BLaER1 treated with 17β-estradiol and CSF1 and Interleukin-3, amounts not matched to agents 10 nM and 100 nM (cell line): ENCODE measurements around the gene SCD.
A peak's percentile ranks its signal among the peaks of the same experiment; 100 is the strongest.

Experiments used
- H3K27ac ChIP-seq, 11 experiments: shearing (Covaris generic); formaldehyde crosslinking; 2 replicates each; pipeline ENCODE4 v1.8.1; 2022
- H3K27me3 ChIP-seq, 11 experiments: shearing (Covaris generic); formaldehyde crosslinking; 2 replicates each; pipeline ENCODE4 v1.8.1; 2022
- H3K36me3 ChIP-seq, 11 experiments: shearing (Covaris generic); formaldehyde crosslinking; 2 replicates each; pipeline ENCODE4 v1.8.1; 2022
- H3K4me1 ChIP-seq, 10 experiments: shearing (Covaris generic); formaldehyde crosslinking; 2 replicates each; pipeline ENCODE4 v1.8.1; 2022
- H3K4me2 ChIP-seq, 11 experiments: shearing (Covaris generic); formaldehyde crosslinking; 2 replicates each; pipeline ENCODE4 v1.8.1; 2022
- H3K4me3 ChIP-seq, 10 experiments: shearing (Covaris generic); formaldehyde crosslinking; 2 replicates each; pipeline ENCODE4 v1.8.1; 2022
- H3K9ac ChIP-seq, 11 experiments: shearing (Covaris generic); formaldehyde crosslinking; 2 replicates each; pipeline ENCODE4 v1.8.1; 2022
- H3K9me3 ChIP-seq, 11 experiments: shearing (Covaris generic); formaldehyde crosslinking; replicated peaks in 1 of 11; 2 replicates each; pipeline ENCODE4 v1.8.1; 2022
- H4K20me1 ChIP-seq, 11 experiments: shearing (Covaris generic); formaldehyde crosslinking; 2 replicates each; pipeline ENCODE4 v1.8.1; 2022
- Cebpa-rat ChIP-seq, 11 experiments: shearing (Covaris generic); IDR thresholded peaks; 2 replicates each; pipeline ENCODE4 v1.8.1; 2022

Gene SCD

GRCh38 chr10:100356067-100357017 lies 9.3 kb downstream of the SCD start:
- no peak for TF ChIP-seq Cebpa-rat (IDR thresholded peaks at IDR 0.05)

GRCh38 chr10:100357059-100357858 lies 10.2 kb downstream of the SCD start:
- H3K36me3 ChIP-seq = peaks cover 95 to 100% (median 98%) of the 10 kb centered on the region in 11 experiments
- peaks cover 0 to 100% (median 57%) of the 10 kb centered on the region in 11 experiments; a peak in 19 of 22 replicates for H4K20me1 ChIP-seq
- H3K4me1 ChIP-seq = peaks cover 0 to 11% (median under 1%) of the 10 kb centered on the region in 10 experiments; a peak in 5 of 20 replicates
- H3K4me3 ChIP-seq = no peak overlapping the region
- 0 out of 22 replicates have a peak overlapping the region, but pooled peaks of 1 of the 11 experiments have one; percentile 12 for H3K9ac ChIP-seq
- TF ChIP-seq Cebpa-rat (IDR thresholded peaks at IDR 0.05) = no peak
- H3K9me3 ChIP-seq = no peaks in the 10 kb centered on the region
- no peak overlapping the region for H3K4me2 ChIP-seq
- H3K27me3 ChIP-seq = no peaks in the 10 kb centered on the region
- no peak overlapping the region for H3K27ac ChIP-seq

More at GRCh38 chr10:100356067-100357017, 9.3 kb downstream of the SCD start:
- Histone ChIP-seq H3K9ac (no peak overlapping the region), H4K20me1 (peaks cover 1 to 100% (median 67%) of the 10 kb centered on the region in 11 experiments; a peak in 20 of 22 replicates), H3K36me3 (peaks cover 97 to 100% (median 98%) of the 10 kb centered on the region in 11 experiments), H3K9me3 (no peaks in the 10 kb centered on the region), H3K27ac (no peak overlapping the region), H3K4me3 (no peak overlapping the region), H3K4me1 (peaks cover 0 to 16% (median 6%) of the 10 kb centered on the region in 10 experiments; a peak in 17 of 20 replicates), H3K27me3 (no peaks in the 10 kb centered on the region), H3K4me2 (no peak overlapping the region)

- no peak for TF ChIP-seq Cebpa-rat (IDR thresholded peaks at IDR 0.05)
- peaks cover 79 to 100% (median 98%) of the 10 kb centered on the region in 11 experiments for H3K36me3 ChIP-seq
- no peak overlapping the region for H3K4me2 ChIP-seq
- H3K27ac ChIP-seq = no peak overlapping the region
- H3K4me1 ChIP-seq = peaks cover 0 to 27% (median 0%) of the 10 kb centered on the region in 10 experiments; a peak in 3 of 20 replicates
- peaks cover 0 to 100% (median 60%) of the 10 kb centered on the region in 11 experiments; a peak in 17 of 22 replicates for H4K20me1 ChIP-seq
- no peaks in the 10 kb centered on the region for H3K27me3 ChIP-seq
- H3K4me3 ChIP-seq = no peak overlapping the region
- no peaks in the 10 kb centered on the region for H3K9me3 ChIP-seq
- H3K9ac ChIP-seq = no peak overlapping the region
These were observed 12.0 kb downstream of the SCD start for GRCh38 chr10:100359030-100359432.

- peaks cover 0 to 33% (median 1%) of the 10 kb centered on the region in 10 experiments; a peak in 9 of 20 replicates for H3K4me1 ChIP-seq
- TF ChIP-seq Cebpa-rat (IDR thresholded peaks at IDR 0.05) = no peak
- H3K4me2 ChIP-seq = no peak overlapping the region
- no peaks in the 10 kb centered on the region for H3K27me3 ChIP-seq
- H4K20me1 ChIP-seq = peaks cover 0 to 100% (median 58%) of the 10 kb centered on the region in 11 experiments; a peak in 17 of 22 replicates
- H3K36me3 ChIP-seq = peaks cover 73 to 100% (median 96%) of the 10 kb centered on the region in 11 experiments
- H3K9me3 ChIP-seq = no peaks in the 10 kb centered on the region
- no peak overlapping the region for H3K4me3 ChIP-seq
- no peak overlapping the region for H3K9ac ChIP-seq
- H3K27ac ChIP-seq = no peak overlapping the region
These were observed 12.6 kb downstream of the SCD start for GRCh38 chr10:100359529-100360150.

- H3K27ac ChIP-seq = no peak overlapping the region
- H4K20me1 ChIP-seq = peaks cover 0 to 97% (median 54%) of the 10 kb centered on the region in 11 experiments; a peak in 17 of 22 replicates
- H3K4me3 ChIP-seq = no peak overlapping the region
- no peaks in the 10 kb centered on the region for H3K9me3 ChIP-seq
- peaks cover 67 to 96% (median 91%) of the 10 kb centered on the region in 11 experiments for H3K36me3 ChIP-seq
- H3K4me1 ChIP-seq = peaks cover 5 to 39% (median 7%) of the 10 kb centered on the region in 10 experiments; a peak in 16 of 20 replicates
- H3K9ac ChIP-seq = no peak overlapping the region
- no peak overlapping the region for H3K4me2 ChIP-seq
- TF ChIP-seq Cebpa-rat (IDR thresholded peaks at IDR 0.05) = no peak
- no peaks in the 10 kb centered on the region for H3K27me3 ChIP-seq
These were observed 13.2 kb downstream of the SCD start for GRCh38 chr10:100360234-100360633.

- no peaks in the 10 kb centered on the region for H3K9me3 ChIP-seq
- peak overlapping the region in 1 of 11 experiments; percentile 9; a peak in 1 of 22 replicates for H3K27ac ChIP-seq
- no peak overlapping the region for H3K4me3 ChIP-seq
- H3K9ac ChIP-seq = peak overlapping the region in 1 of 11 experiments; percentile 28; a peak in 1 of 22 replicates
- peaks cover 0 to 71% (median 39%) of the 10 kb centered on the region in 11 experiments; a peak in 17 of 22 replicates for H4K20me1 ChIP-seq
- peaks cover 41 to 70% (median 65%) of the 10 kb centered on the region in 11 experiments for H3K36me3 ChIP-seq
- peaks cover 7 to 60% (median 12%) of the 10 kb centered on the region in 10 experiments; a peak in 16 of 20 replicates for H3K4me1 ChIP-seq
- no peak overlapping the region for H3K4me2 ChIP-seq
- no peaks in the 10 kb centered on the region for H3K27me3 ChIP-seq
- no peak for TF ChIP-seq Cebpa-rat (IDR thresholded peaks at IDR 0.05)
These were observed 15.8 kb downstream of the SCD start for GRCh38 chr10:100362570-100363496.

GRCh38 chr10:100364175-100364574 lies 17.1 kb downstream of the SCD start:
- Histone ChIP-seq H3K9me3 (no peaks in the 10 kb centered on the region), H3K27me3 (no peaks in the 10 kb centered on the region), H3K4me2 (peak overlapping the region in 2 of 11 experiments; percentile 19 to 67; a peak in 2 of 22 replicates), H3K4me1 (peaks cover 7 to 73% (median 12%) of the 10 kb centered on the region in 10 experiments; a peak in 16 of 20 replicates), H4K20me1 (peaks cover 0 to 57% (median 33%) of the 10 kb centered on the region in 11 experiments; a peak in 16 of 22 replicates), H3K27ac (peak overlapping the region in 1 of 11 experiments; percentile 12; a peak in 2 of 22 replicates), H3K4me3 (no peak overlapping the region), H3K36me3 (peaks cover 29 to 57% (median 53%) of the 10 kb centered on the region in 11 experiments), H3K9ac (no peak overlapping the region)
- no peak for TF ChIP-seq Cebpa-rat (IDR thresholded peaks at IDR 0.05)
